ENCODE data around the gene GUCA1A.

DNA sequence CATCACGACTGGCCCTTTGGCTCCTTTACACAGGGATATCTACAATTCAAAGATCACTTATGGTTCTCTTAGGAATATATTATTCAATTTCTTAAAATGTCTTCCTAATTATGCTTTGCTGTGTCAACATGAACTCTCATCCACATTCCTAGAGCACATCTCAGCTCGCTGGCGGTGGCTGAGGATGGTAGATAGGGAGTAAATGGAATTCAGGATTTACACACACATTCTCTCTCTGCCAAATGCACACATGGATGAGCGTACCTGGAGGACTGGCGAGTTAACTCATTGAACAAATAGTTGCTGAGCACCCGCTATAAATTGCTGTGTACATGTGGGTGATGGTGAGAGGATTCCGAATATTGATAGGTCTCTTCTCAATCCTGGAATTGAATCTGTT is 49.3 kb downstream of the GUCA1A start:
- TF ChIP-seq CTCF (conservative IDR thresholded peaks at IDR 0.05; ENCODE audit: low read depth, low read length): no peak
- TF ChIP-seq EZH2 (IDR thresholded peaks at IDR 0.05; ENCODE audit: low read length, unreplicated experiment): no peak
